ENCODE results near the gene BRD8.

DNA sequence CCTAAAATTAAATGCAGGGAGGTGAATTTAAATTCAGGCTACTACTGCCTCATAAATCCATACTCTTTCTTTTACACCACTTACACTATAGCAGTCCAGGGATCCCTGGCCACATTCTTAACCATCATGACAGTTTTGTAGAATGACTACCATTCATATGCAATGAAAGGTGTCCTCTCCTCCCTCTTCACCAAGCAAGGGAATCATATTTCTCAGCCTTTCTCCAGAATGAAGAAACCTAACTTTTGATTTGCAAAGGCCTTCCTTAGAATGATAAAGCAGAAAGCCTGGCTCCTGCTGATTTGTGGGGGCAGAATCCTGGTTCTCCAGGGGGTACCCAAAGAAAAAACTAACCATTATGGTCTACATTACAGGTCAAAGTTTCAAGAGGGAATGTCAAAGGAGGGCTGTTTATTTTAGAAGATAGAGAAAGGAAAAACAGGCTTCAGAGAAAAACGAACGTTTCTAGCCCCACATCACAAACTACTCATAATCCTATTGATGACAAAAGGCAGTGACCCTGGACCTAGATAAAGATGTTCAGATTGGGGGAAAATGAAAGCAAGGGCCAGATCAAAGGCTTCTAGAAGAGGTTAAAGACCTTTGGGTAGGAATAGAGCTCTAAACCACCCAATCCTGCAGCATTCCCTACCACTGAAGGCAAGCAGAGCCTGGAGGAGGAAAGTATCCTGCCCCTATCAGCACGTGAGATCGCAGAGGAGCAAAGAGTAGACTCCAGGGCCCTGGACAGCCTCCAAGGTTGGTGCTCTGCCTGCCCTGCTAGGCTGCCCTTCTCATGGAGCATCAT, 83.1 kb downstream of the BRD8 start:
- no peak for TF ChIP-seq GATA2 (IDR thresholded peaks at IDR 0.05; ENCODE audit: low read depth, low read length)
- TF ChIP-seq GATA3 (IDR thresholded peaks at IDR 0.05; ENCODE audit: low read depth, low read length), result no peak

Data from SH-SY5Y (cell line).